GM12878 (cell line): ENCODE results near the gene RALGDS. TPM values are rescaled to one million over a fixed set of nuclear protein-coding genes. Genes with fewer than 3 reads are reported as not detected.

ENCODE experiments used
- BHLHE40 ChIP-seq, 2 experiments: fragments of 450-650 bp in 1 of 2; IDR thresholded peaks; 2 replicates each; pipeline ENCODE4 v1.6.1; 2011 to 2017; ENCODE audit warnings: low read depth in 2 of 2, borderline replicate concordance in 1 of 2, improper control_type of control experiment in 1 of 2, low read length in 1 of 2, mild to moderate bottlenecking in 1 of 2
- GATAD2B ChIP-seq: fragments of 450-650 bp; conservative IDR thresholded peaks from 2 replicates; pipeline ENCODE4 v1.6.1; 2017; ENCODE audit warnings: low read depth, mild to moderate bottlenecking, moderate library complexity
- HDAC6 ChIP-seq: fragments of 200-600 bp; sonication (generic); IDR thresholded peaks from one replicate; pipeline ENCODE4 v1.8.0; 2017; ENCODE audit warnings: antibody characterized with exemption; ENCODE audit not compliant: unreplicated experiment
- KAT2A ChIP-seq: conservative IDR thresholded peaks from 2 replicates; pipeline ENCODE4 v1.6.1; 2011; ENCODE audit warnings: low read depth, low read length; ENCODE audit not compliant: control insufficient read depth
- PKNOX1 ChIP-seq: fragments of 450-650 bp; IDR thresholded peaks from 2 replicates; pipeline ENCODE4 v1.6.1; 2016; ENCODE audit warnings: mild to moderate bottlenecking
- SMC3 ChIP-seq: IDR thresholded peaks from 2 replicates; pipeline ENCODE4 v1.6.1; 2011; ENCODE audit warnings: low read length, improper control_type of control experiment, borderline replicate concordance
- ZBTB40 ChIP-seq: fragments of 450-650 bp; IDR thresholded peaks from 2 replicates; pipeline ENCODE4 v1.6.1; 2016; ENCODE audit warnings: mild to moderate bottlenecking, moderate library complexity, borderline replicate concordance
- ZNF207 ChIP-seq: fragments of 450-650 bp; IDR thresholded peaks from 2 replicates; pipeline ENCODE4 v1.6.1; 2014; ENCODE audit warnings: antibody characterized with exemption, mild to moderate bottlenecking, borderline replicate concordance
- ZNF24 ChIP-seq: fragments of 450-650 bp; IDR thresholded peaks from 2 replicates; pipeline ENCODE4 v1.6.1; 2017; ENCODE audit warnings: antibody characterized with exemption, mild to moderate bottlenecking
- polyA plus RNA-seq, 11 experiments: library from polyadenylated mRNA; depleted of rRNA in 4 of 11; unstranded in 6 of 11; stranded (reverse) in 5 of 11; fragments of >200 nt; fragmentation: Nextera tagmentation in 4 of 11; fragmentation: Illumina TruSeq in 1 of 11; extraction: Ambion mirVana in 4 of 11; extraction: Trizol in 1 of 11; gene quantifications; 1 replicate in 1 of 11; 2 replicates in 10 of 11; pipeline versions ENCODE4 v1.2.1 to v1.2.3, GENCODE V29; 2011 to 2016; ENCODE audit warnings: inconsistent platforms in 2 of 11, missing spikeins in 2 of 11, low read depth in 1 of 11
- total RNA-seq, 4 experiments: library from RNA; depleted of rRNA in 3 of 4; stranded (reverse); fragments of >200 nt in 3 of 4; fragmentation: Illumina TruSeq in 1 of 4; extraction: Trizol in 1 of 4; gene quantifications; 2 replicates each; pipeline versions ENCODE4 v1.2.1 to v1.2.3, GENCODE V29; 2013 to 2021

RALGDS gene
- total and polyA plus RNA-seq, 10 of the 15 experiments (the other 5 are each of a cell fraction or from before 2014, with no cell fraction given) = 1.3 to 48.6 (median 21.2) TPM

- TF ChIP-seq ZBTB40 (no peak), SMC3 (peak; percentile 93), GATAD2B (no peak), ZNF207 (no peak), KAT2A (no peak), PKNOX1 (no peak), BHLHE40 (IDR thresholded peaks at IDR 0.05; ENCODE audit: borderline replicate concordance in 1 of 2, low read depth in 2 of 2, low read length in 1 of 2) (peak in 1 of 2 experiments; percentile 12; a peak in 1 of 4 replicates), HDAC6 (no peak), ZNF24 (no peak)
Observed at GRCh38 chr9:133103183-133103986, 17.7 kb downstream of the RALGDS start (continued).
